NCI-H146 (cell line): Measurements from ENCODE around the gene PHB1.

Source experiments
- DNase-seq: peaks from one replicate; lab custom pipeline; 2025; lab: John Stamatoyannopoulos, UW

Gene PHB1

DNA sequence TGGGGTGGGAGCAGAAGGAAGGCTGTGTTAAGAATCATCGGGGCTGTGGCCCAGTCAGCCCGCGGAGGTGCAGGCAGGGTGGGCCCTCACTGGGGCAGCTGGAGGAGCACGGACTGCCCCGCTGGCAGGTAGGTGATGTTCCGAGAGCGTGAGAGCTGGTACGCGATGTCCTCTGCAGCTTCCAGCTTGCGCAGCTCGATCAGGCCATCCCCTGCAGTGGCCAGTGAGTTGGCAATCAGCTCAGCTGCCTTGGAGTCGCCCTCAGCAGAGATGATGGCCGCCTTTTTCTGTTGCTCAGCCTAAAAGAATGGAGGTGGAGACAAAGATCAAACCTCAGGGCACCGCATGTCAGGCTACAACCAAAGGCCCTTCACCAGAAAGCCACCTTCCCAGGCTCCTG lies 9.8 kb downstream of the PHB1 start:
- no peak for DNase-seq

DNA sequence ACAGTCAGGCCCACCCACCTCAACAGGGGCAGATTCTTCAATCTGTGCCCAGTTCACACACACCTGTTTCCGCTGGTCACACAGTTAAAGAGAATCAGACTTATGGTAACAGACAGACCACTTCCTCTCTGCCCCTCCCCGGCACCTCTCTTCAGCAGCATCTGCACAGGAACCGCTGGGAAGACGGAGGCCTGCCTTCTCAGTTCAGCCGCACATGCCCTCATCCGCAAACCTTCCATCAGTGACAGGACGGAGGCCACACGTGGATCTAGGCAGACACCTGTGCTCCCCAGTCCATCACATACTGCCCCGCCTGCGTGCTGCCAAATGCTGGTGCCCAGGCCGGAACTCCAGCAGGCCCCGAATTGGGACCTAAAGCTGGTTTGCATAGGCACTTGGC lies 10.3 kb downstream of the PHB1 start:
- DNase-seq = no peak

DNA sequence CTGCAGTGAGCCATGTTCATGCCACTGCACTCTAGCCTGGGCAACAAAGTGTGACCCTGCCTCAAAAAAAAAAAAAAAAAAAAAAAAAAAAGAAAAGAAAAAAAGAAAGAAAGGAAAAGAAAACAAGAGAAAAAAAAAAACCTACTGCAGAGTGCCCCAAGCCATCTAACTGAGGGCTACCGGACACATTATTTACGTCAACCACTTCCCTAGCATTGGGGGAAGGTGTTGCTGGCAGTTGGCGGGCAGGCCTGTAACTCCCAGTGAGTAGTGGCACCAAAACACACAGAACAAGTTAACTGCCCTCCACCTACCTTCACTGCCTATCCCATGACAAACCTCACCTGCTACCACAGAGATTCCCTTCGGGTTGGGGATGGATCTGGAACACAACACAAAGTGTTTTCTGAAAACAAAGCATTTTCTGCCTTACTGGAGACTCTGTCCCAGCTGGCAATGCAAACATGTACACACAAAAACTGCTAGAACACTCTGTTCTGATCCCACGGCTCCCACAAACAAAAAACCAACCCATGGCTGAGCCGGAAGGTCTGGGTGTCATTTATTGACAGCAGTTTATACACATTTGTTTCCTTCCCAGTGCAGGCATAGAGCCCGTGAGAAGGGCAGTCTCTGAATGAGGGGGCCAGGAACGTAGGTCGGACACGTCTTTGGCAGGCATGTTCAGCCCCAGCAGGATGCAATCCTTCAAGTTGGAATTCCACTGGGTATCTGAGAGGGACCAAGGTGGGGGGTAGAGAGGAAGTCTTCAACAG lies 11.0 kb downstream of the PHB1 start:
- no peak for DNase-seq

DNA sequence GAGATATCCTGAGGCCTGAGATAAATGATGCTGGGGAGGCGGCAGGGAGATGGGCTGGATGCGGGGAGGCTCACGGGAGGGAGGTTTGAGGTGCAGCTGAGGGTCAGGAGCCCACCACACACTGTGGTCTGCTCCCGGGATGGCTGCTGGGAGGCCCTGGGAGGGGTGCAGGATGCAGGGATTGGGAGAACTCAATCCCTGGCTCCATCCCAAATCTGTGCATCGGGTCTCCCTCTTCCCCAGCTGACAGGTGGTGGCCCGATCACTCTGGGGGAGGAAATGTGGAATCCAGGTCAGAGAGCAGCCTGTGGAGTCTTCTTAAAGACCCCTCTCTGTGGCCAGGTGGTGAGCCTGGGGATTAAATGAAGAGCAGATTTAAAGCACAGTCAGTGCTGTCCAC lies 12.0 kb downstream of the PHB1 start:
- DNase-seq = no peak

DNA sequence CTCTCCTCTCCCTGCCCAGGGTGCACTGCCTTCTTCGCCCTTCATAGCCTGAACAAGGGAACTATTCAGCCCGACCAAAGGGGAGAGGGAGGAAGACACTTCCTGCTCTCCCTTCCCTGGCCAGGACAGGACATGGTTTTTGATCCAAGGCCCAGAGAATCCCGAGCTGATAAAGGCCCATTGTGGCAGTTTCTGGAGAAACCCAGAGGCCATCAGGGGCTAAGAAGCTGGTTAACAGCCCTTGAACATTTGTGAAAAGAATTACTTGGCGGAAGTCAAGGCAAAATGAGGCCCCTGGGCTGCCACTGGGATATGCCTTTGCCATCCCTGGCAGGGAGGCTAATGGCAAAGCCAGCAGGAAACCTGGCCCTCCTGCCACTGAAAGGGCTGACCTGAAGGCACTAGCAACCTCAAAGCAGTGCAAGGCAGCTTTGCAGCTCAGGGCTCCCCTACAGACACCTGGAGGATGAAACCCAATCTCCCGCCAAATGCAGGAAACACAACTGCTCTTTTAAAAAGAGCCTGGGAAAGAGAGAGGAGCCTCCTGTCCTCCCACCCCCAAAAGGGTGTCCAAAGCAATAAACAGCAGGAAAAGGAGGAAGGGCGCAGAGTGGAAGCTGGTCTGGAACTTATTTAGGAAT lies 12.6 kb downstream of the PHB1 start:
- DNase-seq = no peak

DNA sequence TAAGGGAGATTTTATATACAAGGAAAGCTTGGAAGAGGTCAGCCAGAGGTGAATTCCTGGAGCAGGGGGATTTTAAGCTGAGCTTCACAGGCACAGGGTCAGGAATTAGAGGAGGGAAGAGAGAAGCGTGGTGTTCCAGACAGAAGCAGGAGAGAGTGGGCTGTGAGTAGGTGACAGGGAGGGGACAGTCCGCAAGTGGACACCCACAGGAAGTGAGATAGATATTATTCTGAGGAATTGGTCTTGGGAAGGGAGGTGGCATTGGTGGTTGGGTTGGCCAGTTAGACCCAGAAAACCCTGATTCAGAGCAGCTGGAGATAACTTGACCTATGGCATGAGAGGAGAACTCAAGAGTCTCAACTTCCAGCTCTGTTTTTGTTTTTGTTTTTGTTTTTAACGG lies 14.7 kb downstream of the PHB1 start:
- no peak for DNase-seq

DNA sequence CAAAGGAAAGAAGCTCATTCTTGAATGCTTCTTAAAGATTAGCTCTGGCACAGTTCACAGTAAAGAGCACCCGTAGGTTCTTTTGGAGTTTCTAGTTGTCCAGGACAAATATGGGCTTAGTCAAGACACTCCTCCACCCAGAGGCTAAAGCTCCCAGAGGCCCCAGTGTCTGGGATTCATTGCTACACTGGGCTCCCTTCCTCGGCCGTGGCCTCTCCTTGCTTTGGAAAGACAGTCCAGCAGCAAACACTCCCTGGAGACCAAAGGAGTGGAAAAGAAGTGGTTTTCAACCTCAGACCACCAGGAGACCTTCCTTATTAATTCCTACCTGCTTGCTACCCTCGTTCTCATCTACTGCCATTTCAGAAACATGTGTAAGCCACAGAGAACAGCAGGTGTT lies 17.1 kb downstream of the PHB1 start:
- no peak for DNase-seq

DNA sequence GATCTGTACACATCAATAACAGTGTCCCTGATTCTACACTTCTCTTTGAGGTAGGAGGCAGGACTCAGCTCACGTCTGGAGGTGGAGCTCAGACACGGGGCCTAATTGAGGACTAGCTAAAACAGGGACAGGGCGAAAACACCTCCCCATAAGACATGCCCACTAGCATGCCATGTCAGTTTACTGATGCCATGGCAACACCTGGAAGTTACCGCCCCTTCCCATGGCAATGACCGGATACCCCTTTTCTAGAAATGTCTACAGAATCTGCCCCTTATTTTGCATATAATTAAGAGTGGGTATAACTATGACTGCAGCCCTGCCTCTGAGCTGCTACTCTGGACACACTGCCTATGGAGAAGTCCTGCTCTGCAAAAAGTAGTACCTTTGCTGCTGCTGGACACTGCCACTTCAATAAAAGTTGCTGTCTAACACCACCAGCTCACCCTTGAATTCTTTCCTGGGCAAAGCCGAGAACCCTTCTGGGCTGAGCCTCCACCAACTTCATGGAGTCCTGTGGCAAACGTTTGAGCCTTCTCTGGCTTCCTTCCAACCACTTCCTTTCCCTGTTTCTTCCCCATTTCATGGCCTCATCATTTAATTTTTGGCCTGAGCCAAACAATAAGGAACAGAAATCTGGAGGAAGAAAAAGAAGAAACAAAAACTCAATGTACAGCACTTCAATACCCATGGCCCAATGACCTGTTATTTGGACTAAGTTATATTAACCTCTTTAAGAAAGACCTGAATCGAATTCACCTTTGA lies 21.0 kb downstream of the PHB1 start:
- no peak for DNase-seq

DNA sequence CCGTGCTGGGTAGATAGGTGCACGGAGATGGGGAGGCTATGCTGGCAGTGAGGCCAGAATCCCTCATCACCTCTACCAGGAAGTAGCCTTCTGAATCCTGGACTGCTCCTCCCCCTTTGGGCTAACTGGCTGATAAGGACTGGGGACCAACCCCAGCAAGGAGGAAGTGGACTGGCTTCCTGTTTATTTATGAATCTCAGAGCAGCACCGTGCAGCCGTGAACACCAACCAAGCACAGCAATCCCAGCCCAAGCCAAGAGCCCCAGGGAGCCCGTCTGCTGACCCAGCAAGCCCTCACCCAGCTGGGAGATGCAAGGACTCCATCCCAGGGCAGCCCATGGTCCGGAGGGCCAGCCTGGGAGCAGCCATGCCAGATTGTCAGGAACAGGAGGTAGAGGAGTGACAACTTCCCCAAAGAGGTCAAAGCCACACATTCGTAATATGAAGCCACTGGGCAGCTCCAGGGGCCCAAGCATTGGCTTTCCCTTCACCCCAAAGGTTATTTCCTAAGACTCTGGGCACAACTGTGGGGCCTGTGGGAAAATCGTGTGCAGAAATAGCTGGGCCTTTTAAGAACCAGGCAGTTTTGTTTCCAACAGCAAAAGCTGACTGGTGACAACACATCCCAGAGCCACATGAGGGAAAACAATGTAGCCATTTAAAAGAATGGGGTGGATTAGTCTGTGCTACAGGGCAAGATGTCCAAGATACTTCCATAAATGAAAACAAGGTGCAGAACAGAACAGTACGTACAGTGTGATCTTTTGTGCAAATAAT lies 23.9 kb downstream of the PHB1 start:
- peak; percentile 10 for DNase-seq

DNA sequence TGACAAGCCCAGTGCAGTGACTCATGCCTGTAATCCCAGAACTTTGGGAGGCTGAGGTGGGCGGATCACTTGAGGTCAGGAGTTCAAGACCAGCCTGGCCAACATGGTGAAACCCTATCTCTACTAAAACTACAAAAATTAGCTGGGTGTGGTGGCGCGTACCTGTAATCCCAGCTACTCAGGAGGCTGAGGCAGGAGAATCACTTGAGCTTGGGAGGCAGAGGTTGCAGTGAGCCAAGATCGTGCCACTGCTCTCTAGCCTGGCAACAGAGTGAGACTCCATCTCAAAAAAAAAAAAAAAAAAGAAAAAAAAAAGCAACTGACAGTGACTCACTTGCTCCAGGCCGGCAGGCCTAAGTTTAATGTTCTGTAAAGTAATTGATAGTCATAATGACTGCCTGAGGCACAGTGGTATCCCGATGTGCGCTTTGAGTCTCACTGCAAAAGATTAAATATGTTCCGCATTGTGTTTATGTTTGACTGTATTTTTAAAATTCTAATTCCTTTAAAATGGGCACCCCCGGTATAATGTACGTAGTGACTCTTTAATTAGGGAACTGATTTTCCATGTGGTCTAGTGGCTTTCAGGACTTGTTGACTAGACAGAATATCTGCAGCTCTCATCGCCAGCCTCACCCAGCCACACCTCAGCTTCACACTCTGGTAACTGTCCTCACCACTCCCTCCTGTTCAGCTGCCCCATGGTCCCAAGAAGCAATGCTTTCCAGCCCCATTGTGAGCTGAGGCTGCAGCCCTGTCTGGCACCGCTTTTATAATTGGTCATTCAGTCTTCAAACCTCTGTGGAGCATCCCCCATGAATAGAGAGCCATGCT lies 25.0 kb downstream of the PHB1 start:
- DNase-seq = peak; percentile 41

DNA sequence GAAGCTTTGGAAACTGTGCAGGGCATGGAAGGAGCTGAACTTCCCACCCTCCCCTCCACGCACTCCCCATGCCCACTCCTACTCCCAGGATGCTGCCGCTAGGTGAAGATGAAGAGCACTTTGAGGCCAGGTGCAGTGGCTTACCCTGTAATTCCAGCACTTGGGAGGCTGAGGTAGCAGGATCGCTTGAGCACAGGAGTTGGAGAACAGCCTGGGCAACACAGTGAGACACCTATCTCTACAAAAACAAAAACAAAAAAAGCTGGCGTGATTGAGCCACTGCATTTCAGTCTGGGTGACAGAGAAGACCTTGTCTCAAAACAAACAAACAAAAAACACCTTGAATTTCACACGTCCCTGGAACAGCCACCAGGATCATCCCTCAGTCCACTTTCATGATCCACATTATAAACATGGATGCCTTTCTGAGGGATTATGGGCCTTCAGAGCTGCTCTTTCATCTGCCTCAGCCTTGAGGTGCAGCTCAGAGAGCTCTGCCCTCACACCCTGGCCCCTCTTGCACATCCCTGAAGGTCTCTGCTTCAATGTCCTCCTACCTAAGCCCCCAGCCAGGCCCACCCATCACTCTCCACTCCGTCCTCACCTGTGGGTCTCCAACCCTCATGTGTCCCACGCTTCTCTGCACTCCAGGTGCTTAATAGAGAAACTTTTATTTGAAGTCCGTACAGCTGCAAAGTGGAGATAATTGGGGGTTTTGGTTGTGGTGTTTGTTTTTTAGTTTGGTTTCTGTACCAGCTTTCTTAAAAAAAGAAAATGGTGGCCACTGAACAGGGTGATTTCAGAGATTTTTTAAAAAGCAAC lies 25.8 kb downstream of the PHB1 start:
- DNase-seq = no peak

DNA sequence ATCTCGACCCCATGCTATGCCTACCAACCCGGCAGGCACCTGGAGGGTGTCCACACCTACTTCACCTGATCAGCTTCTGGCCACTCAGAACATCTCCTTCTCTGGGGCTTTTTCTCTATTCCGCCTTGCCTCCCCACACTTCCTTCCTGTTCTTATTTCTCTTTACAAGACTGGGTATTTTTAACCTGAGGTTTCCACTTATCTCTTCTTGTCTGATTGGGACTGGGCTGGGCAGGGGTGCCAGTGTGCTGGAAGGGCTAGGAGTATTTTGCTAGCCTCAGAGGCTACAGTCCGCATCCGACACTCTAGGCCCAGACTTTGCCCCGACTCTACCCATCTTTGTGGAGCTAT lies 26.4 kb downstream of the PHB1 start:
- no peak for DNase-seq

DNA sequence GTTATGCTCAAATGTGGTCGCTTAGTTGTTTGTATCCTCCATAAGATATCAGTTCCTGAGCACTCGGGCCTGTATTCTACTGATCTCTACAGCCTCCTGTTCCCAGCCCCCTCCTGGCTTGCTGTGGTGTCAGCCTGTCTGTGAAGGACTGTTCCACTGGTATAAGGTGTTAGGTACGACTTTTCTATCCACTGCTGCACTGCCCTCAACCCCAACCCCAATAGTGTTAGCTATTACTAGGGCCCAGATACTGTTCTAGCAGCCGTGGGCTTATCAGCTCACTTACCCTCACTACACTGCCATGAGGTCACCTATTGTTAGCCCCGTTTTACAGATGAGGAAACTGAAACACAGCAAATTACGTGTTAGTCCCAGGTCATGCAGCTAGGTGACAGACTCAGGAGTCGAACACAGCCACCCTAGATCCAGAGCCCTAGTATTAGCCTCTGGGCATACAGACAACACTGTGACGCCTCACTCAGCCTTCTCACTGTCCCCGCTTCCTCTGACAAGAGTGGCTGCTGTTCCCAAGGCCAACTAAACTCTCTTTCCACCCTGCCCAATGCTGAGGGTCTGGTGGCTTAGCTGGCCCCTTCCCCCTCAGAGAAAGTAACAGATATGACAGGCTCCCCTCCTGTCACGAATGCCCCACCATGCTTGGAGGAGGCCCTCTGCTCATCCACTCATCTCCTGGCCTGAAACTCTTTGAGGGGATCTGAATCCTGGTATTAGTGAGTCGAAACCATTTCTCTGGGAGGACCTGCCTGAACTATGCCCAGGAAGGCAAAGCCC lies 27.0 kb downstream of the PHB1 start:
- DNase-seq = no peak

DNA sequence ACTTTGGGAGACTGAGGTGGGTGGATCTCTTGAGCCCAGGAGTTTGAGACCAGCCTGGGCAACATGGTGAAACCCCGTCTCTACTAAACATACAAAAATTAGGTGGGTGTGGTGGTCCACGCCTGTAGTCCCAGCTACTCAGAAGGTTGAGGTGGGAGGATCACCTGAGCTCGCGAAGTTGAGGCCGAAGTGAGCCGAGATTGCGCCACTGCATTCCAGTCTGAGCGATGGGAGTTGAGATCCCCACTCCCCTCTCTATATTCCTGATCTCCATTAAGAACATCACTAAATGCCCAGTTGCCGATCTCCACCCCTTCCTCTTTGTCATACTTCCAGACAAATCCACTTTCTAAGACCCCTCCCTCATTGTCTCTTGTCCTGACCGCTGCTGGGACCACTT lies 28.3 kb downstream of the PHB1 start:
- DNase-seq = no peak

DNA sequence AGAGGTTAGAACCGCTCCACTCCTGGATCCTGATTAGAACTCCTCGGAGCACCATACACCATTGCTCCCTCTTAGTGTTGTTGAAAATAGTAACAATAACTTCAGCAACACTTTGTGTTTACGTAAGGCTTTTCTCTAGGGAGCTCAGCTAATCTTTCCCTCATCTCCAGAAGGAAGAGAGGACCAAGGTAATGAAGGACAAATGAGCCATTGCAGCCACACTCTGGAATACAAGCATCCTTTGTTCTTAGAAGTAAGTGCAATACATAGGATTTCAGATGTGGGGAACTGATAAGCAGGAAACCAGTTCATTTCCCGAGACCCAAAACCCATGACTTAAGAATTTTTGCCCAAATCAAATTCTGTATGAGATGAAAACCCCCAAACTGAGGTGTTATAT lies 29.7 kb downstream of the PHB1 start:
- no peak for DNase-seq

DNA sequence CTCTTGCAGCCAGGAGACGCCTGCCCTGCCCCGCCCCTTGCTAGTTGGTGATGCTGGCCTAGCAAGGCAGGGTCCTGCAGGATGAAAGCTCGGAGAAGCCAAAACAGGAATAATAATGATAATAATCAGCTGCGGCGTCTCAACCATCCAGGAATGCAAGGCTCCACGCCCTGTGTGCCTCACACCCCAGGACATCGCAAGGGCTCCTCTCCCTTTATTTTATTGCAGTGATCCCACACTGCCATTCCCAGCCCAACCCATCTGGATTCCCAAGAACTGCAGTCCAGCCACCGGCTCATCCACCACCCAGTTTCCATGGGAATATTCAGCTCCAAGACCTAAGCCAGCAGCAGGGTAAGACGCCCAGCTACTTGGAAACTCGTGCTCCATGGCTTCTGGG lies 31.6 kb downstream of the PHB1 start:
- DNase-seq = no peak

DNA sequence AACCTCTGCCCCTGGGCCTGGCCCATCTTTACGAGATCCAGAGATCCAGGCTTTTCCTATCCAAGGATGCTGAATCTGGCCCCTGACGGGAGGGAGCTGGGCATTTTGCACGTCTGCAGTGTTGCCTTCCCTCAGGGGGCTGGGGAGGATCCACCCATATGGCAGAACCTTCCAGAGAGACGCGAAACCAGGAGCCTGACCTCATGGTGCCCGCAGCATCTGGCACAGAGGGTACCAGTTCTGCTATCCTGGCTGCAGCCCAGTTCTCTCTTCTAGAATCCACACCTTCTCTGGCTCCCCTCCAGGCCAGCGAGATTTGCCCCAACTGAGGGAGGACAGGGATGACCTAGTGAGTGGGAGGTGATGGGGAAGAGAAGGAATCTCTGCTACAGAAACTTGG lies 32.1 kb downstream of the PHB1 start:
- DNase-seq = no peak

DNA sequence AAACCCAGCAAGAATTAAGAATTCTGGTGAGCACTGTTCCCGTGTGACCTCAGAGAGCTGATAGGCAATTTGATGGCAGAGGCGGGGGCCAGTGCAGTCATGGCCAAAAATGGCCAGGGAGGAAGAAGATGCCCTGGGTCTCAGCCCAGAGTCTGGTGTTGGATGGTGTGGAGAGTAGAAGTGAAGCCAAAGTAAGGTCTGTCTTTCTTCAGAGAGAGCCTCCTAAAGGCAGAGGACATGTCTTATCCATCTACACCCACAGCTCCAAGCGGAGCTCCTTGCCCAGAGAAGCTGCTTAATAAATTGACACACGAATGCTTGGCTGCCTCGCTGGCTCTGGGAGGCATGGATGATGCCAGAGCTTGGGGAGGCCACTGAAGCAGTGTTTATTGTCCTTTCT lies 32.9 kb downstream of the PHB1 start:
- no peak for DNase-seq

DNA sequence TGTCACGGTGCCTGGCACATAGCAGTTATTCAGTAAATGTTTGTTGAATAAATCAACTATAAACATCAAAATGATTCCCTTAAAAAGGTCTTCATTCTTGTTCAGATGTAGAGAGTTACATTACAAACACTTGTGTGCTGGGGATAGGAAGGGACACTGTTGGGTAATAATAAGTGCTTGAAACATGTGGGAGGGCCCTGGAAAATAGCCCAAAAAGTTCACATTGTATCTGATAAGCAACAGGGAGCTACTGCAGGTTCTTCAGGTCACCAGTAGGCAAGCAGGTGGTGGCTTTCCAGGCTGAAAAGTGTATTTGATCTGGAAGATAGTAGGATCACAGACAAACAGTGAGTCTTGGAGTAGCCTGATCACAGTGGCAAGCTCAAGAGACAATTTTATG lies 33.6 kb downstream of the PHB1 start:
- no peak for DNase-seq

DNA sequence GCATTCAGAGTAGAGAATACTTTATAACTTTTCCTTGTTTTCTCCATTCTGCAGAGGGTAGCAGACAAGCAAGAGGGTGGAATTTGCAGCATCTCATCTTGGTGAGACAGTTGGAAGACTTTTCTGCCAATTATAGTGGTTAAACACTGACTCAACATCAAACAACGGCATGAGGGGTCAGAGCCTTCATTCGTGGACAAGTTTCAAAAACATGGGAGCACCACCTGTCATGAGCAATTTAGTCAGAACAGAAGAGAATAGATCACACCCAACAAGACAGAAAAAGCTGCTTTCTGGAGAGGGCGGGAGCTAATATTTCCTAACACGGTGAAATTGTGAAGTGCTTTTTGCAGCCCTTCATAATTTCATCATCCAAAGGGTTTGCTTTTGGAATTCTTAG lies 34.8 kb downstream of the PHB1 start:
- DNase-seq = no peak
